Ovary (tissue), 9 donors: ENCODE results near the gene TNNC1. TPM values are rescaled to one million over a fixed set of nuclear protein-coding genes. Genes with fewer than 3 reads are reported as not detected.

ENCODE experiments used
- DNase-seq, 5 donors: peaks; one replicate each; pipeline ENCODE4 v3.0.0-alpha.2; 2019 to 2020
- H3K27ac ChIP-seq, 2 donors: fragments of 200-600 bp; one replicate each; pipeline versions ENCODE4 v1.5.1 to v1.8.0; 2019 to 2022
- H3K27me3 ChIP-seq: fragments of 200-600 bp; one replicate; pipeline ENCODE4 v1.8.0; 2022
- H3K36me3 ChIP-seq: fragments of 200-600 bp; sonication (generic); one replicate; pipeline ENCODE4 v1.5.1; 2019
- H3K4me1 ChIP-seq: one replicate; pipeline ENCODE4 v1.8.1; 2013; ENCODE audit warnings: mild to moderate bottlenecking, moderate library complexity; ENCODE audit not compliant: insufficient read depth
- H3K4me3 ChIP-seq: fragments of 200-600 bp; sonication (generic); one replicate; pipeline ENCODE4 v1.5.1; 2017
- H3K9me3 ChIP-seq, 2 donors: fragments of 200-600 bp in 1 of 2; sonication (generic) in 1 of 2; one replicate each; pipeline versions ENCODE4 v1.5.1 to v1.8.1; 2013 to 2019; ENCODE audit warnings: mild to moderate bottlenecking in 1 of 2, moderate library complexity in 1 of 2
- CTCF ChIP-seq, 3 donors: fragments of 450-650 bp in 2 of 3; fragments of 200-600 bp in 1 of 3; IDR thresholded peaks; one replicate each; pipeline versions ENCODE4 v1.5.1 to v1.8.0; 2016 to 2022; ENCODE audit warnings: antibody characterized with exemption in 3 of 3, mild to moderate bottlenecking in 1 of 3
- EP300 ChIP-seq: sonication (generic); formaldehyde crosslinking; IDR thresholded peaks from one replicate; pipeline ENCODE4 v1.6.1; 2017; ENCODE audit warnings: antibody characterized with exemption
- POLR2A ChIP-seq: fragments of 450-650 bp; IDR thresholded peaks from one replicate; pipeline ENCODE4 v1.6.1; 2017; ENCODE audit warnings: antibody characterized with exemption, mild to moderate bottlenecking, moderate library complexity
- WGBS, 3 donors: extraction: QIAGEN DNeasy Blood & Tissue Kit in 1 of 3; methylation state at CpG; one replicate each; pipeline versions ENCODE4 v1.1.5 to v1.1.7; 2013 to 2017; 5-methylcytosine and 5-hydroxymethylcytosine counted together
- intact Hi-C, 4 donors: fragments of 100-400 bp; cut with DNase I; formaldehyde crosslinking; loops; one replicate each; pipeline versions ENCODE4 v1.11.0 to v1.15.1; 2022 to 2023
- polyA plus RNA-seq, 2 donors: library from polyadenylated mRNA; stranded (reverse); fragments of 200-250 nt in 1 of 2; fragments of 350-450 nt in 1 of 2; fragmentation: Illumina TruSeq in 1 of 2; extraction: RNeasy Lipid Tissue Mini Kit (QIAGEN cat#74804) in 1 of 2; gene quantifications; one replicate each; pipeline ENCODE4 v1.2.3, GENCODE V29; 2013 to 2014
- total RNA-seq, 7 donors: library from RNA; depleted of rRNA in 2 of 7; stranded (reverse); fragments of >200 nt in 2 of 7; fragmentation: NEBNext Ultra II Directional in 3 of 7; extraction: Animal tissue kit (Norgen Biotek cat#: 25700) in 3 of 7; gene quantifications; one replicate each; pipeline versions ENCODE4 v1.1.0 to v1.2.4, GENCODE V29; 2016 to 2023
- donor health status: DM: no; HTN: no; CAD: no; lungs with moderate emphysema.
- donor health status: DM: no; HTN: no; CAD: no.
- donor health status: Bipolar disorder and iron deficiency.
- donor health status: DM: yes; HTN: yes; CAD: no.
- donor health status: DM: no; HTN: no; CAD: no.
- donor health status: DM: yes; HTN: yes; CAD: no.

Gene TNNC1
- total and polyA plus RNA-seq, 9 donors = 0.31 to 2.3 (median 1.0) TPM

GRCh38 chr3:52435246-52436101 is 18.4 kb downstream of the TNNC1 start:
- WGBS, 3 donors = 92 to 95% (median 95%) methylated on average over 30 to 32 of the region's 32 CpGs

GRCh38 chr3:52434491-52435115 is 19.2 kb downstream of the TNNC1 start:
- Histone ChIP-seq H3K9me3 (no peaks in the 10 kb centered on the region), H3K4me3 (no peak overlapping the region), H3K27me3 (no peaks in the 10 kb centered on the region), H3K27ac (peak overlapping the region in 1 of 2 donors; percentile 35), H3K36me3 (no peaks in the 10 kb centered on the region), H3K4me1 (peaks cover 10% of the 10 kb centered on the region)
- WGBS, 3 donors = 93 to 95% (median 94%) methylated on average over 9 of the region's 9 CpGs
- DNase-seq = peak in 2 of 5 donors; percentile 3 to 21
- TF ChIP-seq POLR2A = no peak
- TF ChIP-seq EP300 = no peak
- TF ChIP-seq CTCF (IDR thresholded peaks at IDR 0.05) = no peak
- intact Hi-C loops = loop anchor here in 1 of 4 donors (10.0 kb wide), 1 partner anchor 500 kb away; no protein-coding TSS in a partner anchor

More at GRCh38 chr3:52435246-52436101, 18.4 kb downstream of the TNNC1 start:
- Histone ChIP-seq H3K27me3 (no peaks in the 10 kb centered on the region), H3K4me1 (peaks cover 10% of the 10 kb centered on the region), H3K9me3 (no peaks in the 10 kb centered on the region), H3K4me3 (no peak overlapping the region), H3K27ac (no peak overlapping the region), H3K36me3 (no peaks in the 10 kb centered on the region)
- DNase-seq = peak in 2 of 5 donors; percentile 16 to 19
- intact Hi-C loops = loop anchor here in 1 of 4 donors (10.0 kb wide), 1 partner anchor 499 kb away; no protein-coding TSS in a partner anchor
- TF ChIP-seq CTCF (IDR thresholded peaks at IDR 0.05) = no peak
- no peak for TF ChIP-seq POLR2A
- no peak for TF ChIP-seq EP300

GRCh38 chr3:52433996-52434479 is 19.8 kb downstream of the TNNC1 start:
- intact Hi-C loops = loop anchor here in 1 of 4 donors (10.0 kb wide), 1 partner anchor 501 kb away; no protein-coding TSS in a partner anchor
- 61 to 67% (median 66%) methylated on average over 6 of the region's 6 CpGs for WGBS, 3 donors
- peak overlapping the region in 1 of 2 donors; percentile 35 for H3K27ac ChIP-seq
- TF ChIP-seq POLR2A (no peak), CTCF (IDR thresholded peaks at IDR 0.05) (no peak)
- no peaks in the 10 kb centered on the region for H3K9me3 ChIP-seq
- no peaks in the 10 kb centered on the region for H3K36me3 ChIP-seq
- H3K27me3 ChIP-seq = no peaks in the 10 kb centered on the region
- H3K4me1 ChIP-seq = peaks cover 10% of the 10 kb centered on the region
- H3K4me3 ChIP-seq = no peak overlapping the region
- peak in 1 of 5 donors; percentile 10 for DNase-seq

- H3K4me1 ChIP-seq = peaks cover 10% of the 10 kb centered on the region
- TF ChIP-seq CTCF (IDR thresholded peaks at IDR 0.05) = no peak
- no peak for TF ChIP-seq EP300
- no peak for TF ChIP-seq POLR2A
These were observed 20.4 kb downstream of the TNNC1 start for GRCh38 chr3:52433328-52433995.

More at GRCh38 chr3:52433328-52433995, 20.4 kb downstream of the TNNC1 start:
- intact Hi-C loops = loop anchor here in 1 of 4 donors (10.0 kb wide), 1 partner anchor 501 kb away; no protein-coding TSS in a partner anchor
- H3K27me3 ChIP-seq = no peaks in the 10 kb centered on the region
- H3K9me3 ChIP-seq = no peaks in the 10 kb centered on the region
- H3K36me3 ChIP-seq = no peaks in the 10 kb centered on the region
- WGBS, 3 donors = 24 to 38% (median 34%) methylated on average over 10 of the region's 10 CpGs
- peak overlapping the region in 1 of 2 donors; percentile 35 for H3K27ac ChIP-seq
- DNase-seq = peak in 3 of 5 donors; percentile 21 to 49 (median 30)
- H3K4me3 ChIP-seq = no peak overlapping the region
